Sigmoid colon (tissue), 4 donors: ENCODE results near the gene ROPN1B.
"Not testable (repeated sequence)": the region's sequence is repeated elsewhere in the genome, so short reads cannot be mapped to it uniquely, and the experiment has no call there.

Experiments
- POLR2A ChIP-seq, 2 donors: fragments of 450-650 bp; IDR thresholded peaks; one replicate each; pipeline ENCODE4 v1.6.1; 2016; ENCODE audit warnings: antibody characterized with exemption in 2 of 2, mild to moderate bottlenecking in 2 of 2, moderate library complexity in 2 of 2
- POLR2AphosphoS5 ChIP-seq, 4 donors: sonication (generic); formaldehyde crosslinking; IDR thresholded peaks; one replicate each; pipeline ENCODE4 v1.6.1; 2017; ENCODE audit warnings: antibody characterized with exemption in 4 of 4
- TF ChIP-seq, protein P1 (sequence below), 4 experiments: fragments of 450-650 bp in 3 of 4; fragments of 200-600 bp in 1 of 4; IDR thresholded peaks; one replicate each; pipeline ENCODE4 v1.5.1; 2016 to 2019; ENCODE audit warnings: antibody characterized with exemption in 4 of 4, mild to moderate bottlenecking in 3 of 4, moderate library complexity in 2 of 4

DNA sequence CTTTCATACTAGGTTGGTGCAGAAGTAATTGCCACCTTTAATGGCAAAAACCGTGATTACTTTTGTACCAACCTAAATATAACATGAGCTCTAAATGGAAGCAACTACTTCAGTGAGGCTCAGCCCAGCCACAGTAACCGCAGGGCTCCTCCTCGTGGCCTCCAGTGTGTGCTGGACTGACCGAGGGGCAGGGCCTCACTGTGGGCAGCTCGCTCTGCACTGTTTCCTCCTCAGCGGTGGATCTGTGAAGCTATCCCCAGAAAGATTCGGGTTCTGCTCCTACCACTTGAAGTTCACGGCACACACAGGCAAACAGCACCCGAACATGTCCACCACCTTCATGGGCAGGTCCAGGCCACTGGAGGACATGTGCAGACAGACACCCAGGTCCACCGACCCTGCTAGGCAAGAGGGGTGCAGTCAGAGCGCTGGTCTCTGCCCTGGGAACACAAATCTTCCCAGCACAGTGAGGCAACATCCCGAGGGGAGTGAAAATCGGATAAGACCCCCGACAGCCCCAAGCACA, 37.6 kb upstream of the ROPN1B start:
- TF ChIP-seq, protein P1, sequence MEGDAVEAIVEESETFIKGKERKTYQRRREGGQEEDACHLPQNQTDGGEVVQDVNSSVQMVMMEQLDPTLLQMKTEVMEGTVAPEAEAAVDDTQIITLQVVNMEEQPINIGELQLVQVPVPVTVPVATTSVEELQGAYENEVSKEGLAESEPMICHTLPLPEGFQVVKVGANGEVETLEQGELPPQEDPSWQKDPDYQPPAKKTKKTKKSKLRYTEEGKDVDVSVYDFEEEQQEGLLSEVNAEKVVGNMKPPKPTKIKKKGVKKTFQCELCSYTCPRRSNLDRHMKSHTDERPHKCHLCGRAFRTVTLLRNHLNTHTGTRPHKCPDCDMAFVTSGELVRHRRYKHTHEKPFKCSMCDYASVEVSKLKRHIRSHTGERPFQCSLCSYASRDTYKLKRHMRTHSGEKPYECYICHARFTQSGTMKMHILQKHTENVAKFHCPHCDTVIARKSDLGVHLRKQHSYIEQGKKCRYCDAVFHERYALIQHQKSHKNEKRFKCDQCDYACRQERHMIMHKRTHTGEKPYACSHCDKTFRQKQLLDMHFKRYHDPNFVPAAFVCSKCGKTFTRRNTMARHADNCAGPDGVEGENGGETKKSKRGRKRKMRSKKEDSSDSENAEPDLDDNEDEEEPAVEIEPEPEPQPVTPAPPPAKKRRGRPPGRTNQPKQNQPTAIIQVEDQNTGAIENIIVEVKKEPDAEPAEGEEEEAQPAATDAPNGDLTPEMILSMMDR (IDR thresholded peaks at IDR 0.05), result not testable (repeated sequence)
- not testable (repeated sequence) for TF ChIP-seq POLR2AphosphoS5, POLR2A (IDR thresholded peaks at IDR 0.05)
